Vagina (tissue), 2 donors: ENCODE data around the gene KDM4C.
"Not testable (repeated sequence)": the region's sequence is repeated elsewhere in the genome, so short reads cannot be mapped to it uniquely, and the experiment has no call there.

Source experiments
- POLR2A ChIP-seq, 2 donors: fragments of 450-650 bp; IDR thresholded peaks; one replicate each; pipeline ENCODE4 v1.6.1; 2017; ENCODE audit warnings: antibody characterized with exemption in 2 of 2, mild to moderate bottlenecking in 2 of 2, moderate library complexity in 2 of 2
- TF ChIP-seq, protein P1 (sequence below), 3 experiments: fragments of 450-650 bp in 2 of 3; fragments of 200-600 bp in 1 of 3; sonication (generic) in 1 of 3; IDR thresholded peaks; one replicate each; pipeline ENCODE4 v1.5.1; 2017 to 2019; ENCODE audit warnings: antibody characterized with exemption in 3 of 3, mild to moderate bottlenecking in 2 of 3, moderate library complexity in 2 of 3

DNA sequence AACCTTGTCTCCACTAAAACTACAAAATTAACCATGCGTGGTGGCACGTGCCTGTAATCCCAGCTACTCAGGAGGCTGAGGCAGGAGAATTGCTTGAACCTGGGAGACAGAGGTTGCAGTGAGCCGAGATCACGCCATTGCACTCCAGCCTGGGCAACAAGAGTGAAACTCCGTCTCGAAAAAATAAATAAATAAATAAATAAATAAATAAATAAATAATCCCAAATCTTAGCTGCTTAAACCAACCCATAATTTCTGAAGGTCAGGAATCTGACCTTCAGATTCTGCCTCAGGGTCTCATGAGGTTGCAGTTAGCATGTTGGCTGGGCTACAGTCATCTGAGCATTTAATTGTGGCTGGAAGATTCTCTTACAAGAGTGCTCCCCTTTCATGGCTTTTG lies 48.5 kb downstream of the KDM4C start:
- TF ChIP-seq, protein P1, sequence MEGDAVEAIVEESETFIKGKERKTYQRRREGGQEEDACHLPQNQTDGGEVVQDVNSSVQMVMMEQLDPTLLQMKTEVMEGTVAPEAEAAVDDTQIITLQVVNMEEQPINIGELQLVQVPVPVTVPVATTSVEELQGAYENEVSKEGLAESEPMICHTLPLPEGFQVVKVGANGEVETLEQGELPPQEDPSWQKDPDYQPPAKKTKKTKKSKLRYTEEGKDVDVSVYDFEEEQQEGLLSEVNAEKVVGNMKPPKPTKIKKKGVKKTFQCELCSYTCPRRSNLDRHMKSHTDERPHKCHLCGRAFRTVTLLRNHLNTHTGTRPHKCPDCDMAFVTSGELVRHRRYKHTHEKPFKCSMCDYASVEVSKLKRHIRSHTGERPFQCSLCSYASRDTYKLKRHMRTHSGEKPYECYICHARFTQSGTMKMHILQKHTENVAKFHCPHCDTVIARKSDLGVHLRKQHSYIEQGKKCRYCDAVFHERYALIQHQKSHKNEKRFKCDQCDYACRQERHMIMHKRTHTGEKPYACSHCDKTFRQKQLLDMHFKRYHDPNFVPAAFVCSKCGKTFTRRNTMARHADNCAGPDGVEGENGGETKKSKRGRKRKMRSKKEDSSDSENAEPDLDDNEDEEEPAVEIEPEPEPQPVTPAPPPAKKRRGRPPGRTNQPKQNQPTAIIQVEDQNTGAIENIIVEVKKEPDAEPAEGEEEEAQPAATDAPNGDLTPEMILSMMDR (IDR thresholded peaks at IDR 0.05), result not testable (repeated sequence)
- not testable (repeated sequence) for TF ChIP-seq POLR2A (IDR thresholded peaks at IDR 0.05)
